22Rv1 (cell line): ENCODE results near the gene INPPL1.

Source experiments
- CTCF ChIP-seq: fragments of 450-650 bp; IDR thresholded peaks from 2 replicates; pipeline ENCODE4 v1.5.1; 2017; ENCODE audit warnings: mild to moderate bottlenecking
- ZFX ChIP-seq: fragments of 450-650 bp; IDR thresholded peaks from 2 replicates; pipeline ENCODE4 v1.6.1; 2017; ENCODE audit warnings: antibody characterized with exemption, borderline replicate concordance

GRCh38 chr11:72271980-72272379, 47.4 kb downstream of the INPPL1 start:
- no peak for TF ChIP-seq CTCF
- no peak for TF ChIP-seq ZFX
